Ishikawa (cell line): Measurements from ENCODE around the gene CBX6.

Experiments used
- CEBPB ChIP-seq: IDR thresholded peaks from 2 replicates; pipeline ENCODE4 v1.6.1; 2012
- CREB1 ChIP-seq: IDR thresholded peaks from 2 replicates; pipeline ENCODE4 v1.6.1; 2012; ENCODE audit warnings: low read depth
- EGR1 ChIP-seq: IDR thresholded peaks from 2 replicates; pipeline ENCODE4 v1.6.1; 2012
- EP300 ChIP-seq: IDR thresholded peaks from 2 replicates; pipeline ENCODE4 v1.6.1; 2012; ENCODE audit warnings: borderline replicate concordance
- FOXM1 ChIP-seq: IDR thresholded peaks from 2 replicates; pipeline ENCODE4 v1.6.1; 2012; ENCODE audit warnings: low read depth, borderline replicate concordance
- MAX ChIP-seq: IDR thresholded peaks from 2 replicates; pipeline ENCODE4 v1.6.1; 2012
- NFIC ChIP-seq: IDR thresholded peaks from 2 replicates; pipeline ENCODE4 v1.6.1; 2012
- RAD21 ChIP-seq: IDR thresholded peaks from 2 replicates; pipeline ENCODE4 v1.6.1; 2012; ENCODE audit warnings: low read depth
- REST ChIP-seq: IDR thresholded peaks from 2 replicates; pipeline ENCODE4 v1.6.1; 2012; ENCODE audit warnings: low read depth, mild to moderate bottlenecking
- TAF1 ChIP-seq: IDR thresholded peaks from 2 replicates; pipeline ENCODE4 v1.6.1; 2012; ENCODE audit warnings: low read depth, mild to moderate bottlenecking
- TCF12 ChIP-seq: IDR thresholded peaks from 2 replicates; pipeline ENCODE4 v1.6.1; 2012; ENCODE audit warnings: low read depth
- TEAD4 ChIP-seq: IDR thresholded peaks from 2 replicates; pipeline ENCODE4 v1.6.1; 2012
- USF1 ChIP-seq: IDR thresholded peaks from 2 replicates; pipeline ENCODE4 v1.6.1; 2012
- YY1 ChIP-seq: IDR thresholded peaks from 2 replicates; pipeline ENCODE4 v1.6.1; 2012; ENCODE audit warnings: low read depth
- ZBTB7A ChIP-seq: IDR thresholded peaks from 2 replicates; pipeline ENCODE4 v1.6.1; 2012; ENCODE audit warnings: low read depth

CBX6 gene

GRCh38 chr22:38823637-38824036, 48.4 kb downstream of the CBX6 start:
- TF ChIP-seq EP300: no peak
- TF ChIP-seq USF1: no peak
- TF ChIP-seq CEBPB: no peak
- no peak for TF ChIP-seq REST
- no peak for TF ChIP-seq ZBTB7A
- TF ChIP-seq EGR1: no peak
- no peak for TF ChIP-seq FOXM1
- no peak for TF ChIP-seq TAF1
- TF ChIP-seq NFIC: no peak
- TF ChIP-seq MAX: no peak
- TF ChIP-seq TEAD4: no peak
- no peak for TF ChIP-seq YY1
- TF ChIP-seq TCF12: no peak
- TF ChIP-seq CREB1: no peak
- no peak for TF ChIP-seq RAD21

GRCh38 chr22:38823076-38823475, 48.9 kb downstream of the CBX6 start:
- TF ChIP-seq YY1 (no peak), NFIC (no peak), USF1 (no peak), EGR1 (no peak), TCF12 (no peak), TEAD4 (no peak), CEBPB (no peak), ZBTB7A (no peak), RAD21 (no peak), MAX (no peak), CREB1 (no peak), REST (no peak), FOXM1 (no peak)

- no peak for TF ChIP-seq ZBTB7A
- no peak for TF ChIP-seq EP300
- no peak for TF ChIP-seq TAF1
- TF ChIP-seq REST: no peak
- no peak for TF ChIP-seq CEBPB
- no peak for TF ChIP-seq CREB1
- no peak for TF ChIP-seq USF1
- TF ChIP-seq YY1: no peak
- TF ChIP-seq NFIC: no peak
- no peak for TF ChIP-seq RAD21
- TF ChIP-seq TEAD4: no peak
- no peak for TF ChIP-seq EGR1
- TF ChIP-seq FOXM1: no peak
- no peak for TF ChIP-seq MAX
- no peak for TF ChIP-seq TCF12
Observed at GRCh38 chr22:38820020-38820419, 52.0 kb downstream of the CBX6 start.

GRCh38 chr22:38819387-38819940, 52.6 kb downstream of the CBX6 start:
- TF ChIP-seq FOXM1 (no peak), TAF1 (no peak), NFIC (no peak), EGR1 (no peak), RAD21 (no peak), USF1 (no peak), EP300 (no peak), CREB1 (no peak), YY1 (no peak), ZBTB7A (no peak), TEAD4 (no peak), TCF12 (no peak), REST (no peak), MAX (no peak), CEBPB (no peak)
